Heart right ventricle (tissue), 16 donors: Measurements from ENCODE around the gene C6orf47. TPM values are rescaled to one million over a fixed set of nuclear protein-coding genes. Genes with fewer than 3 reads are reported as not detected.

Source experiments
- ATAC-seq, 8 donors: fragments of 200-7000 bp; cut with Tn5 transposase; one replicate each; pipeline ENCODE4 v1.9.1; 2020; ENCODE audit warnings: mild to moderate bottlenecking in 8 of 8, moderate library complexity in 8 of 8, moderate number of reproducible peaks in 1 of 8
- DNase-seq, 2 donors: peaks; one replicate each; pipeline ENCODE4 v3.0.0-alpha.2; 2020
- H3K27ac ChIP-seq, 10 donors: fragments of 200-600 bp; sonication (generic) in 2 of 10; one replicate each; pipeline versions ENCODE4 v1.5.0 to v1.8.0; 2020 to 2022; ENCODE audit warnings: mild to moderate bottlenecking in 3 of 10
- H3K27me3 ChIP-seq, 7 donors: fragments of 200-600 bp; one replicate each; pipeline ENCODE4 v1.8.0; 2021 to 2022; ENCODE audit warnings: mild to moderate bottlenecking in 2 of 7
- H3K36me3 ChIP-seq, 9 donors: fragments of 200-600 bp; sonication (generic) in 1 of 9; one replicate each; pipeline versions ENCODE4 v1.5.0 to v1.8.0; 2020 to 2022; ENCODE audit warnings: mild to moderate bottlenecking in 2 of 9
- H3K4me1 ChIP-seq, 9 donors: fragments of 200-600 bp; sonication (generic) in 1 of 9; one replicate each; pipeline versions ENCODE4 v1.5.0 to v1.8.0; 2020 to 2022; ENCODE audit warnings: mild to moderate bottlenecking in 4 of 9
- H3K4me3 ChIP-seq, 10 donors: fragments of 200-600 bp; sonication (generic) in 2 of 10; one replicate each; pipeline versions ENCODE4 v1.5.0 to v1.8.0; 2020 to 2022; ENCODE audit warnings: mild to moderate bottlenecking in 7 of 10, moderate library complexity in 2 of 10
- H3K9me3 ChIP-seq, 11 donors: fragments of 200-600 bp in 10 of 11; sonication (generic) in 2 of 11; one replicate each; pipeline versions ENCODE4 v1.5.0 to v1.8.0; 2013 to 2022; ENCODE audit warnings: mild to moderate bottlenecking in 2 of 11, control low read depth in 1 of 11, moderate library complexity in 1 of 11
- WGBS, 2 donors: extraction: QIAGEN DNeasy Blood & Tissue Kit; methylation state at CpG; one replicate each; pipeline ENCODE4 v1.1.7; 2013; ENCODE audit warnings: inconsistent platforms in 1 of 2; 5-methylcytosine and 5-hydroxymethylcytosine counted together
- intact Hi-C, 10 donors: fragments of 100-400 bp; cut with DNase I; formaldehyde crosslinking; loops; one replicate each; pipeline versions ENCODE4 v1.11.1 to v1.14.2; 2022
- polyA plus RNA-seq, 2 donors: library from polyadenylated mRNA; stranded (reverse); fragments of 200-250 nt; gene quantifications; one replicate each; pipeline ENCODE4 v1.2.3, GENCODE V29; 2013
- total RNA-seq, 10 donors: library from RNA; stranded (reverse); fragmentation: NEBNext Ultra II Directional in 3 of 10; extraction: Animal tissue kit (Norgen Biotek cat#: 25700) in 3 of 10; gene quantifications; one replicate each; pipeline versions ENCODE4 v1.2.1 to v1.2.4, GENCODE V29; 2021 to 2023
- TF ChIP-seq, protein P1 (sequence below), 9 donors: fragments of 200-600 bp; sonication (generic) in 2 of 9; IDR thresholded peaks; one replicate each; pipeline versions ENCODE4 v1.5.0 to v1.8.0; 2021 to 2022; ENCODE audit warnings: antibody characterized with exemption in 9 of 9, mild to moderate bottlenecking in 5 of 9, moderate library complexity in 1 of 9
- donor health status: Arrhythmogenic right ventricular cardiomyopathy.
- donor health status: ischemic (EF 13 %, LVEDD 7.1; RV severe dilation, severe dysfunction).
- donor health status: healthy with polysubstance abuse.
- donor health status: DM: no; HTN: yes; CAD: no.
- donor health status: DM: no; HTN: no; CAD: no.
- donor health status: ischemic (EF 25% LVEDD 6.9; RV normal size, moderate dysfunction).
- donor health status: ischemic (EF 25% LVEDD 5.7; RV mildly dilated, moderate dysfunction).
- donor health status: healthy.
- donor health status: DM: yes; HTN: yes; CAD: no.
- donor health status: Ischemic cardiomyopathy.
- donor health status: ischemic (EF 35%, LVEDD 5.7; RV mildly dilated, moderate dysfunction).
- donor health status: nonischemic (EF 11% LVEDD 7.7; RV severe dilation, severe dysfunction).
- donor health status: DM: yes; HTN: yes; CAD: no.
- donor health status: PGD.
- donor health status: ischemic (EF 29% LVEDD 5.4; RV normal size, mild dysfunction).
- donor health status: nonischemic (EF 23%, LVEDD 6.1; RV moderate dilation, normal function).

Gene C6orf47
- total and polyA plus RNA-seq, 12 donors = 15.9 to 23.3 (median 18.1) TPM

DNA sequence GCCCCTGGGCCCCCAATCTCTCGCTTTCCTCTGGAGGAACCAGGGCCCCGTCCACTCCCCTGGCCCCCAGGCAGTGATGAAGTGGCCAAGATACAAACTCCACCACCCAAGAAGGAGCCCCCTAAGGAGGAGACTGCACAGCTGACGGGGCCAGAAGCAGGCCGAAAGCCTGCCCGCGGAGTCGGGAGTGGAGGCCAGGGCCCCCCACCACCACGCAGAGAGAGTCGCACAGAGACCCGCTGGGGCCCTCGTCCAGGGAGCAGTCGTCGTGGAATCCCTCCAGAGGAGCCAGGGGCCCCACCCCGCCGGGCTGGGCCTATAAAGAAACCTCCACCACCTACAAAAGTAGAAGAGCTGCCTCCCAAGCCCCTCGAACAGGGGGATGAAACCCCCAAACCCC, 29.4 kb downstream of the C6orf47 start:
- TF ChIP-seq, protein P1, sequence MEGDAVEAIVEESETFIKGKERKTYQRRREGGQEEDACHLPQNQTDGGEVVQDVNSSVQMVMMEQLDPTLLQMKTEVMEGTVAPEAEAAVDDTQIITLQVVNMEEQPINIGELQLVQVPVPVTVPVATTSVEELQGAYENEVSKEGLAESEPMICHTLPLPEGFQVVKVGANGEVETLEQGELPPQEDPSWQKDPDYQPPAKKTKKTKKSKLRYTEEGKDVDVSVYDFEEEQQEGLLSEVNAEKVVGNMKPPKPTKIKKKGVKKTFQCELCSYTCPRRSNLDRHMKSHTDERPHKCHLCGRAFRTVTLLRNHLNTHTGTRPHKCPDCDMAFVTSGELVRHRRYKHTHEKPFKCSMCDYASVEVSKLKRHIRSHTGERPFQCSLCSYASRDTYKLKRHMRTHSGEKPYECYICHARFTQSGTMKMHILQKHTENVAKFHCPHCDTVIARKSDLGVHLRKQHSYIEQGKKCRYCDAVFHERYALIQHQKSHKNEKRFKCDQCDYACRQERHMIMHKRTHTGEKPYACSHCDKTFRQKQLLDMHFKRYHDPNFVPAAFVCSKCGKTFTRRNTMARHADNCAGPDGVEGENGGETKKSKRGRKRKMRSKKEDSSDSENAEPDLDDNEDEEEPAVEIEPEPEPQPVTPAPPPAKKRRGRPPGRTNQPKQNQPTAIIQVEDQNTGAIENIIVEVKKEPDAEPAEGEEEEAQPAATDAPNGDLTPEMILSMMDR (IDR thresholded peaks at IDR 0.05) = no peak
- H3K4me3 ChIP-seq = no peak overlapping the region
- H3K36me3 ChIP-seq = peaks cover 7 to 100% (median 88%) of the 10 kb centered on the region in 9 donors
- no peaks in the 10 kb centered on the region for H3K27me3 ChIP-seq
- H3K9me3 ChIP-seq = no peaks in the 10 kb centered on the region
- peak in 2 of 8 donors; percentile 8 to 12 for ATAC-seq
- DNase-seq = no peak
- H3K4me1 ChIP-seq = no peaks in the 10 kb centered on the region
- 84 to 87% methylated on average over 16 of the region's 16 CpGs for WGBS, 2 donors
- intact Hi-C loops = no loop called here
- H3K27ac ChIP-seq = no peak overlapping the region

DNA sequence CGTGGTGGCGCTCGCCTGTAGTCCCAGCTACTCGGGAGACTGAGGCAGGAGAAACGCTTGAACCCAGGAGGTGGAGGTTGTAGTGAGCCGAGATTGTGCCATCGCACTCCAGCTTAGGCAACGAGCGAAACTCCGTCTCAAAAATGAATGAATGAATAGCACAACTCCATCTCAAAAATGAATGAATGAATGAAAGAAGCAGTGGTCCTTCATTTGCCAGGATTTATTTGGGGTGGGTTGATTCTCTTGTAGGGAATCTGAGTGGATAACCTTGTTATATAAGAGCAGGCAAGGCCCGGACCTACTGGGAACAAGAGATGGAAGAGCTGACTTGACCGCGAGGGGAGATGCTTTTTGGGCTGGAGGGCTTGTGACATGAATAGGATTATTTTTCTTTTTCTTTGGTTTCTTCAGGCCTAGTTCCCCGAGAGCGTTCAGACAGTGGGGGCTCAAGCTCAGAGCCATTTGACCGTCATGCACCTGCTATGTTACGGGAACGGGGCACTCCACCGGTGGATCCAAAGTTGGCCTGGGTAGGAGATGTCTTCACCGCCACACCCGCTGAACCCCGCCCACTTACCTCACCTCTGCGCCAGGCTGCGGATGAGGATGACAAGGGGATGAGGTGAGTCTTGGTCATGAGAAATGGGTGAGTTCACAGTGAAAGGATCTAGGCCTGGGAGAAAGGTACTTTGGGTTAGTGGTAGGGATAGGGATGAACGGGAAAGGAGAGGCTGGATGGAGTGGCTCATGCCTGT, 30.2 kb downstream of the C6orf47 start:
- intact Hi-C loops = no loop called here
- peaks cover 11 to 100% (median 88%) of the 10 kb centered on the region in 9 donors for H3K36me3 ChIP-seq
- no peak overlapping the region for H3K4me3 ChIP-seq
- no peak overlapping the region for H3K27ac ChIP-seq
- ATAC-seq (no peak), DNase-seq (no peak)
- H3K9me3 ChIP-seq = no peaks in the 10 kb centered on the region
- H3K4me1 ChIP-seq = no peaks in the 10 kb centered on the region
- TF ChIP-seq, protein P1 (IDR thresholded peaks at IDR 0.05) = no peak
- no peaks in the 10 kb centered on the region for H3K27me3 ChIP-seq
- 92 to 95% methylated on average over 25 of the region's 25 CpGs for WGBS, 2 donors

DNA sequence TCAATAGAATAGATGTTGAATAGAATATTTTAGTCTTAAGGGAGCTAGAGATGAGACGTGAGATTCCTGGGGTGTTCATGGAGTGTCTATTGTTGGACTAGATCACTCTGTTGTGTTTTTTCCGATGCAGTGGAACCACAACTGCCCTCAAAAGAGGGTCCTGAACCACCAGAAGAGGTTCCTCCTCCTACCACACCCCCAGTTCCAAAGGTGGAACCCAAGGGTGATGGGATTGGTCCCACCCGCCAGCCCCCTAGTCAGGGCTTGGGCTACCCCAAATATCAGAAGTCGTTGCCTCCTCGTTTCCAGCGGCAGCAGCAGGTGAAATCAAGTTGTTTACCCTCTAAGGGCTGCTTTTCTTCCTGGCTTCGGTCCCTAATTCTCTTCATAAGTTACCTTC, 31.6 kb downstream of the C6orf47 start:
- TF ChIP-seq, protein P1 (IDR thresholded peaks at IDR 0.05) = no peak
- H3K4me1 ChIP-seq = no peaks in the 10 kb centered on the region
- DNase-seq = no peak
- no peak for ATAC-seq
- intact Hi-C loops = no loop called here
- no peak overlapping the region for H3K27ac ChIP-seq
- H3K4me3 ChIP-seq = no peak overlapping the region
- 87 to 88% methylated on average over 7 of the region's 7 CpGs for WGBS, 2 donors
- H3K36me3 ChIP-seq = peaks cover 17 to 100% (median 90%) of the 10 kb centered on the region in 9 donors
- no peaks in the 10 kb centered on the region for H3K9me3 ChIP-seq
- H3K27me3 ChIP-seq = no peaks in the 10 kb centered on the region

DNA sequence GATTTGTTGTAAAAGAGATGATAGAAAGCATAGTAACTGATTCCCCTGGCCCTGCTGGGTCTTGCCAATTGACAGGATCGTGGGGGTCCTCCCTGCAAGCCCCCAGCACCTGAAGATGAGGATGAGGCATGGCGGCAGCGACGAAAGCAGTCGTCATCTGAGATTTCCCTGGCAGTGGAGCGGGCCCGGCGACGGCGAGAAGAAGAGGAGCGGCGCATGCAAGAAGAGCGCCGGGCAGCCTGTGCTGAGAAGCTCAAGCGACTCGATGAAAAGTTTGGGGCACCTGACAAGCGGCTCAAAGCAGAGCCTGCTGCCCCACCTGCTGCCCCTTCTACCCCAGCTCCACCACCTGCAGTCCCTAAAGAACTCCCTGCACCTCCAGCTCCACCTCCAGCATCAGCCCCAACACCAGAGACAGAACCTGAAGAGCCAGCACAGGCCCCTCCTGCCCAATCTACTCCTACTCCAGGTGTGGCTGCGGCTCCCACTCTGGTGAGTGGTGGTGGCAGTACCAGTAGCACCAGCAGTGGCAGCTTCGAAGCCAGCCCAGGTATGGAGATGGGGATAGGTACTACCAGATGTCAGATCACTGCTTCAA, 32.8 kb downstream of the C6orf47 start:
- intact Hi-C loops = no loop called here
- H3K36me3 ChIP-seq = peaks cover 17 to 100% (median 90%) of the 10 kb centered on the region in 9 donors
- no peak for DNase-seq
- no peak overlapping the region for H3K4me3 ChIP-seq
- H3K27me3 ChIP-seq = no peaks in the 10 kb centered on the region
- TF ChIP-seq, protein P1 (IDR thresholded peaks at IDR 0.05) = no peak
- no peaks in the 10 kb centered on the region for H3K9me3 ChIP-seq
- peaks cover 0 to 2% (median under 1%) of the 10 kb centered on the region in 9 donors for H3K4me1 ChIP-seq
- no peak overlapping the region for H3K27ac ChIP-seq
- WGBS, 2 donors = 96% methylated on average over 19 of the region's 19 CpGs
- ATAC-seq = no peak
